CMK (cell line): ENCODE results near the gene ASCC3.

Experiments
- DNase-seq: peaks from one replicate; pipeline ENCODE4 v3.0.0-alpha.2; 2010; ENCODE audit warnings: low read depth

Gene ASCC3

GRCh38 chr6:100575921-100576320 is 305.2 kb downstream of the ASCC3 start:
- DNase-seq = no peak

DNA sequence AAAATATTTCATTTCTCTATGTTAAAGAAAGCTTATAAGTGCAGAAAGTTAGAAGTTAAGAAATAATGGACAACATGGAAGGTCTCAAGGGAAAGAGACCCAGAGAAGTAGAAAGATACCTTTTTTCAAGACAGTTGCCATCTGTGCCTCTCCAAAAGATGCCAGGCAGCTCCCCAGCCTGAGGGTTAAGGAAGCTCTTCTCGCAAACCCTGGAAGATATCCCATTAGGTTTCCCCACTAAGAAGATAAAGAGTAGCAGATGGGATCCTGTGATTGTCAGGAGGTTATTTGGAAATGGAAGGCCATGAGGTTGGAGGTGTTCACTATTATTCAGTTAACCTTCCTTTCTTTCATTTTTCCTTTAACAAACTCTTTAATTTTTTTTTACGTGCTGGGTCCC is 306.3 kb downstream of the ASCC3 start:
- no peak for DNase-seq

DNA sequence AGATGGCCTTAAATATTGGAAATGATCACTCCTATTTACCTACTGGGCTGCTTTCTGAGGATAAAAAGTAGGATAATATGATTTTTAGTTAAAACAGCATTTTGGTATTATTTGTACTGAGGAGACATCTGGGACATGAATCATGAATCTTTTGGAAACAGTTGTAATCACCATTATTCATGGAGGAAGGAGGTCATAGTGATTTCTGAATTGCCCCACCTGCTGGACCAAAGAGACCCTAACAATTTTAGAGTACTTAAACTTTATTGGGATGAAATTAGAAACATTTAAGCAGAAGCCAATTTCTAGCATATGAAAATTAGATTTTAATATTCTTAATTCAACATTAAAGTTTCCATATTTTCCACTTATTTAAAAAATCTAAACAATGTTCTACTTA is 308.0 kb downstream of the ASCC3 start:
- no peak for DNase-seq

DNA sequence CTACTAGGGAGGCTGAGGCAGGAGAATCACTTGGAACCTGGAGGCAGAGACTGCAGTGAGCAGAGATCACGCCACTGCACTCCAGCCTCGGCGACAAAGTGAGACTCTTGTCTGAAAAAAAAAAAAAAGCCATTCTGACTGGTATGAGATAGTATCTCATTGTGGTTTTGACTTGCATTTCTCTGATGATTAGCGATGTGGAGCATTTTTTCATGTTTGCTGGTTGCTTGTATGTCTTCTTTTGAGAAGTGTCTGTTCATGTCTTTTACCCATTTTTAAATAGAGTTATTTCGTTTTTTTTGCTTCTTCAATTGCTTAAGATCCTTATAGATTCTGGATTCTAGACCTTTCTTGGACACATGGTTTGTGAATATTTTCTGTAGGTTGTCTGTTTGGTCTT is 312.9 kb downstream of the ASCC3 start:
- no peak for DNase-seq

- DNase-seq = no peak
Observed at GRCh38 chr6:100566563-100566962, 314.6 kb downstream of the ASCC3 start.

DNA sequence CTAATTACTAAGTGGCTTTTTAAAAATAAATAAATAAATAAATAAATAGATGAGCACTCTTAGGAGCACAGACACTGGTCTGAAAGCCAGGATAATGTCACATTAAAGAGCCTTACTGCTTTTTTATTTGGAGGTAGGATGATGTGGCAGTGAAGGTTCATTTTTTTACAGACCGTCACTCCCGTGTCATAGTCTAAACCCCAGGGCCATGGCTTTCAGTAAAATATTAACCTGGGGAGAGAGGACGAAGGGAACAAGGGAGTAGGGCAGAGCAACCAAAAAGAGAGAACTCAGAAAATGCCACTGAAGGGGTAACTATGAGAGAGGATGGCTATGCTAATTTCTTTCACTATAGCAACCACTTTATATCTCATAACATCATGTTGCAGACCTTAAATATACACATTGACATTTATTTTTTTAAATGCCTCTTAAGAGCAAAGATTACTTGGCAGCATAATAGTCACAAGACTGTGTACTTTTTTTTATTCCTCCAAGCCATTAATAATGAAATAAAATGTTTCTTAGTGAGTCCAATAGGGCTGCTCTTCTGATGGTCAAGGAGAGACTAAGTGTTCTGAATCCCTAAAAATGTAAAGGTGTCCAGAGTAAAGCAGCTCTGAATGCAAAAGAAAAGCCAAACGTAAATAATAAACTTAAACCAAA is 315.6 kb downstream of the ASCC3 start:
- no peak for DNase-seq

GRCh38 chr6:100559859-100560258 is 321.3 kb downstream of the ASCC3 start:
- DNase-seq = no peak

GRCh38 chr6:100554228-100554627 is 326.9 kb downstream of the ASCC3 start:
- DNase-seq = no peak

- no peak for DNase-seq
Observed at GRCh38 chr6:100553243-100553642, 327.9 kb downstream of the ASCC3 start.

DNA sequence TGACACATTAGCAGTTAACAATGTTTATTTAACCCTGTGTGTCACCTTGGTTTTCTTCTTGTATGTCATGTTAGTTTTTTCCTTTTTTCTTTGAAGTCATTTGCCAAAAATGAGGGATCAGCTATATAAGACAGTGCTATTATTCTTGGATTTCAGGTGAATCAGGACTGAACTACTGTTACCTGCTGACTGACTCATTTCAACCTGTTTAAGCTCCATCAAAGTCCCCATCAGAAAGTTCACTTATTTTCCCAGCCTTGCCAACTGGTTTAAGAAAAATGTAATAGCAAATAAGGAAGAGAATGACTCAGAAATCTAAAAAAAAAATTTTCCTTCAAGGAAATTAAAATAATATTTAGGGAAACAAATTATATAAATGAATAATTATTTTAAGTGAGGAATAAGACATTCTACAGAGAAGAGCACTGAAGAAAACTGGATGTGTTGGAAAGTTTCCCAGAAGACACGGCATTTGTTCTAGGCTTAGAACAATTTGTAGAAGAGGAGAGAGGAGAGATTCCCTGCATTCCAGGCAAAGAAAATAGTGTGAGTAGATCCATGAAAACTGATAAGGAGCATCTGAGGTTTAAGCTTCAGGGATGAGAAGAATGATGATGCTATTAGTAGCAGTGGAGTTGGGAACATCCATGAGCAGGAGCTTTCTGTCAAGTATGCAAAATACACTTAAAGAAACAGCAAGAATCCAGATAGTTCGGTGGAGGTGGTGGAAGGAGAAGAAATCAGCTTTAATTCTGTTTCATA is 331.5 kb downstream of the ASCC3 start:
- DNase-seq = no peak

DNA sequence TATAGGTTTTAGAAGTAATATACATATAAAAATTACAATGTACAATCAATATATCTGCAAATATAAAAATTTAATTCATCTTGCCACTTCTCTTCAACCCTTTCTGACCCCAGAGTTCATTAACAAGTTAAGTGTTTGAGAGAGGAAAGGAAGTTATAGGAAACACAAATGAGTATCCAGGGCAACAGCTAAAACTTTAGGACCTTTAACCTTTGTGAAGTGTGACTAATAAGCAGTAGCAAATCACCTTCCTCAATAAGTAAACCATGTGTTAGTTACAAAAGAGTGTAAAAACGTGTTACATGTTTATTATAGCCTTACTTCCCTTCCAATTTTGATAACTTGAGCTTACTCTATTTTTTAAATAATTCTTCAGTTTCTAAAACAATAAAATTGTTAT is 343.0 kb downstream of the ASCC3 start:
- no peak for DNase-seq

- no peak for DNase-seq
Observed at GRCh38 chr6:100518588-100518987, 362.5 kb downstream of the ASCC3 start.

- no peak for DNase-seq
Observed at GRCh38 chr6:100517633-100518032, 363.5 kb downstream of the ASCC3 start.

DNA sequence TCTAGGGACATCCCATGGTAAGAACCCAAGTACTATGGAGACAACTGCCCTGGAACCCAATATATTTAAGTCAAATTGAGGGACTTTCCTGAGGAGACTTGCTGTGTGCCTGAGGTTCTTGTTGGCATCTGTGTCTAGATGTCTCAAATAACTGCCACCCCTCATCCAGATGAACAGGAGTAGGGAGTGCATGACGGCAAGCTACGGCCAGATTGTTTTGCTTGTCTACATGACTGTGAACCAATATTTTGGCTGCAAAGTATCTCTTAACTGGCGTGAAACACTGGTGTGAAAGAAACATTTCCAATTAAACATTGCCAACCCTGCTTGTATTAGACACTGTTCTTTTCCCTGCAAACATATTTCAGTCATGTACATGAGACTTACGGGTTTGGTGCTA is 364.0 kb downstream of the ASCC3 start:
- DNase-seq = no peak

- no peak for DNase-seq
Observed at GRCh38 chr6:100514660-100515059, 366.5 kb downstream of the ASCC3 start.

GRCh38 chr6:100512203-100512862 is 368.8 kb downstream of the ASCC3 start:
- no peak for DNase-seq

DNA sequence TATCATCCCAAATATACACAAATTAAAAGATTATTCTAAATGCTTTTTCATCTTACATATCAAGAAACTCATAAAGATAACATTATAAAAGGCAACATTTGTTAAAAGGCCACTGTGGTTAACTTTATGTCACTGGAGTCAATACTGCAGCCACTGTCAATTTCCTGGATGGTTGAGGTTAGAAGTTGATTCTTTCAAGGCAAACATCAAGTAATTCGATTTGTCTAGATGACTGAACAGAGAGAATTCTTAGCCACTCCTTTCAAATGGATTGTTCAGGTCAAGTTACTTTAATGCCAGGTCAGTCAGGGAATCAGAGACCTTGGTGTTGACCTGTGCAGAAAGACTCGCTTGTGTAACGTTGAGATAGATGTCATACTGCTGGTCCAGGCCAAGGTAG is 372.0 kb downstream of the ASCC3 start:
- DNase-seq = no peak

DNA sequence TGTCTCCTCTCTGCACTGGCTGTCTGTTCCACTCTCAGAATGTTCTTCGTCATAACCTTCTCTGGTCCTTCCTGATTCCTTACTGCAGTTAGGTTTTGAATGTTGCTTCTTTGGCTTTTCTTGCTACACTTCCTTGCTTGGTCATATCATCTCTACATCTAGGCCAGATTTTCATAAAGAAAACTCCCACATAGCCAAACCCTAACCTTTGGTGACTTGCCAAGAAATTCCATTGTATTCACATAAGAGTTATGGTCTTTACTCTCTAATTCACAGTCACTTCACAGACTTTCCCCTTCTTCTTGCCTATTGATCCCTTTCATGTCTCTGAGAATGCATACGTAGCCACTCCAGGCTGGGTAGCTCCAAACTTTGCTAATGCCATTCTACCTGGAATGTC is 374.5 kb downstream of the ASCC3 start:
- no peak for DNase-seq

- no peak for DNase-seq
Observed at GRCh38 chr6:100504786-100505737, 376.1 kb downstream of the ASCC3 start.

DNA sequence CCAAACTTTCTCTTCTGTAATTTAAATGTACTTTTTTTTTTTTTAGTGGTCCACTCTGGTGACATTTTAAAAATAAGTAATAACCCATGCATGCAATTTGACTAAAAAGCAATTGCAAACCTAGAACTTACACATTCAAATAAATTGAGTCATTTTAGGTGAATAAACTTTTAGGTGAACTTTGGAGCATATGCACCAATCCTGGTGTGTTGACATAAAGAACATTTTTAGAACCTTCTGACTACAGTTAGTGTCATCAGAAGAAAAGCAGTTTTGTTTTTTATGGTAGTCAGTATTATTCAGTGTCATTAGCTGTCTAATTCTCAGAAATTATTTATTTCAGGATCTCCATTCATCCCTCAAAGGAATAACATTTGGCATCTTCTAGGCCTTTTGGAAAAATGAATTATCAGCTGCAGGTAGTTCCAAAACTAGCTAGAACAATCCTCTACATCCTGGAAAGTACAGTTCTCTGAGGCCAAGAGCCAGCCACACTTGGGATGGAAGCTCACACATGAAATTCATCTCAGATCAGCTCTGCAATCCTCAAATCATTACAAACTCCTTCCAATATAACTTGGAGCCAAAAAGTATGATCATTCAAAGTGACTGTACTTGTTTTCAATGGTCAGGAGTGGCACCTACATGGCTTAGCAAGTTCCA is 378.0 kb downstream of the ASCC3 start:
- DNase-seq = no peak

GRCh38 chr6:100493206-100493888 is 387.8 kb downstream of the ASCC3 start:
- DNase-seq = no peak
